Hindlimb muscle (tissue), 1 donor: ENCODE measurements around the gene MPP1. TPM values are rescaled to one million over a fixed set of nuclear protein-coding genes. Genes with fewer than 3 reads are reported as not detected.

Experiments used
- DNase-seq: peaks from one replicate; pipeline ENCODE4 v3.0.0-alpha.2; 2013
- polyA plus RNA-seq: library from polyadenylated mRNA; unstranded; fragments of 120-200 nt; gene quantifications from one replicate; pipeline ENCODE4 v1.2.1, GENCODE V29; 2013; ENCODE audit not compliant: insufficient read length

The MPP1 gene
- polyA plus RNA-seq, 1 donor, result 20.7 TPM

DNA sequence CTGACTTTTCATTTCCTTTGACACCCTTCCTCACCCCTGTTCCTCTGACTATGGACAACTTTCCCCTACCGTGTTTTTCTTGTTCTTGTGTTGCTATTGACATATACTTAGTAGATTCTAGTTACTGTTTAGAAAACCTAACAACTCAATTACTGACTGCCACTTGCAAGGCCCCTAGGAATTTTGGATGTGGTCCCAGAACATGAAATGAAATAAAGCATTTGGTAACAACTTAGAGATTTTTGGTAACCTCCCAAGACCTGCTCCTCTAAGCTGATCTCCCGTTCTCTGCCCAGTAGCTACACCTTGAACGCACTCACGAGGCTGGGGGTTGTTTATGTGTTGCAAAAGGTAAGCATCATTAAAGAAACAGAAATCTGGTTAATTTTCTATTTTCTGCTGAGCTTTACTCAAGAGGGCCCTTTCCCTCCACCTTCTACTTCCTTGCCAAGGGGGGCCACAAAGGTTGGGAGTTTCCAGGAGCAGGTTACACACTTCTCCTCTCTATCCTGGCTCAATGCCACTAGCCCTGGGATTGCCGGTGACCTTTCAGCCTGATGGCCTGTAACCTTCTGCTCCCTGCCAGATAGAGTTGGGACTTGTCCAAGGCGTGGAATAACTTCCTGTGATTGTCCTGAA, 74.9 kb downstream of the MPP1 start:
- no peak for DNase-seq

DNA sequence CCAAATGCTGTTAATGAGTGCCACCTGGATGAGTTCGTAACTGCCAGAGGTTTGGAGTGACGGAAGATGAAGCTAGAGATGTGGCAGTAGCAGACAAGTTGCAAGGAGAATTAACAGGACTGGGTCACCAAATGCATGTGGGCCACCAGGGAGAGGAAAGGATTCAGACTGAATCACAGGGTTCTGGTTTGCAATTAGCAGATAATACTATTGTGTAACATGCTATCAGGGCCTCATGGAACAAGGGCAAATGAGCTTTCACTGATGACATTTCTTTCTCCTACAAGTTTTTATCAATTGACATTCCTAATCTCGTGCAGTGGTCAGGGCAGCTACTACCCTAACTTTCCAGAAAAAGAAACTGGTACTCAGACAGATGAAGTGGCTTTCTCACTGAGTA, 75.8 kb downstream of the MPP1 start:
- no peak for DNase-seq

Other genes with a start within 250 kb of the MPP1 start
- not detected for gene CTAG1A, start 220.4 kb downstream of the MPP1 start, polyA plus RNA-seq
- gene CTAG1B, start 186.2 kb downstream of the MPP1 start, polyA plus RNA-seq, result not detected
- not detected for gene CTAG2, start 151.9 kb downstream of the MPP1 start, polyA plus RNA-seq
- 5.2 TPM for gene GAB3, start 54.4 kb downstream of the MPP1 start, polyA plus RNA-seq
- gene DKC1, start 42.6 kb downstream of the MPP1 start, polyA plus RNA-seq, result 32.9 TPM
- not detected for gene SMIM9, start 29.2 kb upstream of the MPP1 start, polyA plus RNA-seq
- 9.6 TPM for gene F8A1, start 80.9 kb upstream of the MPP1 start, polyA plus RNA-seq
- 5.4 TPM for gene F8, start 217.2 kb upstream of the MPP1 start, polyA plus RNA-seq
- gene FUNDC2, start 221.4 kb upstream of the MPP1 start, polyA plus RNA-seq, result 120 TPM